Skin epidermis (tissue), 12 donors: Measurements from ENCODE around the gene AR.
"Not testable (repeated sequence)": the region's sequence is repeated elsewhere in the genome, so short reads cannot be mapped to it uniquely, and the experiment has no call there.

Source experiments
- H3K27ac ChIP-seq, 21 experiments: fragments of 200-600 bp; sonication (generic) in 11 of 21; one replicate each; pipeline ENCODE4 v1.5.0; 2020; ENCODE audit warnings: mild to moderate bottlenecking in 3 of 21, inconsistent platforms in 2 of 21, moderate library complexity in 2 of 21
- H3K4me3 ChIP-seq, 7 experiments: fragments of 200-600 bp; sonication (generic) in 2 of 7; one replicate each; pipeline ENCODE4 v1.5.0; 2020; ENCODE audit warnings: inconsistent platforms in 2 of 7, mild to moderate bottlenecking in 2 of 7, moderate library complexity in 1 of 7

Gene AR

GRCh38 chrX:67622053-67622585 is 78.3 kb downstream of the AR start:
- no peak overlapping the region for H3K27ac ChIP-seq
- no peak overlapping the region for H3K4me3 ChIP-seq

GRCh38 chrX:67624325-67624724 is 80.5 kb downstream of the AR start:
- Histone ChIP-seq H3K4me3 (no peak overlapping the region), H3K27ac (no peak overlapping the region)

GRCh38 chrX:67635424-67635823 is 91.6 kb downstream of the AR start:
- Histone ChIP-seq H3K4me3 (no peak overlapping the region), H3K27ac (no peak overlapping the region)

- Histone ChIP-seq H3K27ac (no peak overlapping the region), H3K4me3 (no peak overlapping the region)
These were observed 92.7 kb downstream of the AR start for GRCh38 chrX:67636532-67636931.

GRCh38 chrX:67637293-67637692 is 93.5 kb downstream of the AR start:
- H3K4me3 ChIP-seq = not testable (repeated sequence)

GRCh38 chrX:67648361-67648760 is 104.5 kb downstream of the AR start:
- Histone ChIP-seq H3K27ac (no peak overlapping the region), H3K4me3 (no peak overlapping the region)

More at GRCh38 chrX:67637293-67637692, 93.5 kb downstream of the AR start:
- H3K27ac ChIP-seq = not testable (repeated sequence)

- Histone ChIP-seq H3K27ac (no peak overlapping the region), H3K4me3 (no peak overlapping the region)
These were observed 107.8 kb downstream of the AR start for GRCh38 chrX:67651437-67652142.

- Histone ChIP-seq H3K27ac (no peak overlapping the region), H3K4me3 (no peak overlapping the region)
These were observed 108.7 kb downstream of the AR start for GRCh38 chrX:67652543-67652942.

GRCh38 chrX:67654301-67654700 is 110.5 kb downstream of the AR start:
- Histone ChIP-seq H3K4me3 (no peak overlapping the region), H3K27ac (no peak overlapping the region)

- Histone ChIP-seq H3K4me3 (no peak overlapping the region), H3K27ac (no peak overlapping the region)
These were observed 121.8 kb downstream of the AR start for GRCh38 chrX:67665583-67665982.

GRCh38 chrX:67670717-67671116 is 126.9 kb downstream of the AR start:
- H3K4me3 ChIP-seq, H3K27ac ChIP-seq: not testable (repeated sequence)

GRCh38 chrX:67673741-67674274 is 130.0 kb downstream of the AR start:
- no peak overlapping the region for H3K27ac ChIP-seq

GRCh38 chrX:67674741-67675140 is 130.9 kb downstream of the AR start:
- Histone ChIP-seq H3K27ac (no peak overlapping the region), H3K4me3 (no peak overlapping the region)

More at GRCh38 chrX:67673741-67674274, 130.0 kb downstream of the AR start:
- no peak overlapping the region for H3K4me3 ChIP-seq

GRCh38 chrX:67684136-67684535 is 140.3 kb downstream of the AR start:
- no peak overlapping the region for H3K4me3 ChIP-seq

GRCh38 chrX:67692246-67692645 is 148.4 kb downstream of the AR start:
- no peak overlapping the region for H3K4me3 ChIP-seq

More at GRCh38 chrX:67684136-67684535, 140.3 kb downstream of the AR start:
- no peak overlapping the region for H3K27ac ChIP-seq

GRCh38 chrX:67693928-67694327 is 150.1 kb downstream of the AR start:
- H3K27ac ChIP-seq = no peak overlapping the region
- H3K4me3 ChIP-seq = no peak overlapping the region

More at GRCh38 chrX:67692246-67692645, 148.4 kb downstream of the AR start:
- no peak overlapping the region for H3K27ac ChIP-seq

- Histone ChIP-seq H3K27ac (no peak overlapping the region), H3K4me3 (no peak overlapping the region)
These were observed 153.6 kb downstream of the AR start for GRCh38 chrX:67697452-67697851.

- Histone ChIP-seq H3K4me3 (no peak overlapping the region), H3K27ac (no peak overlapping the region)
These were observed 156.8 kb downstream of the AR start for GRCh38 chrX:67700602-67701001.

- Histone ChIP-seq H3K4me3 (no peak overlapping the region), H3K27ac (no peak overlapping the region)
These were observed 170.2 kb downstream of the AR start for GRCh38 chrX:67714004-67714403.

GRCh38 chrX:67717571-67717970 is 173.8 kb downstream of the AR start:
- Histone ChIP-seq H3K4me3 (no peak overlapping the region), H3K27ac (no peak overlapping the region)

GRCh38 chrX:67718926-67719325 is 175.1 kb downstream of the AR start:
- Histone ChIP-seq H3K4me3 (no peak overlapping the region), H3K27ac (no peak overlapping the region)
